SKM-1 treated with dmso at 0.1 percent for 144 hours (cell line): Measurements from ENCODE around the gene DDI1.

ENCODE experiments used
- DNase-seq: peaks from one replicate; lab custom pipeline; 2025; ENCODE audit not compliant: unreplicated experiment; lab: John Stamatoyannopoulos, UW

The DDI1 gene

DNA sequence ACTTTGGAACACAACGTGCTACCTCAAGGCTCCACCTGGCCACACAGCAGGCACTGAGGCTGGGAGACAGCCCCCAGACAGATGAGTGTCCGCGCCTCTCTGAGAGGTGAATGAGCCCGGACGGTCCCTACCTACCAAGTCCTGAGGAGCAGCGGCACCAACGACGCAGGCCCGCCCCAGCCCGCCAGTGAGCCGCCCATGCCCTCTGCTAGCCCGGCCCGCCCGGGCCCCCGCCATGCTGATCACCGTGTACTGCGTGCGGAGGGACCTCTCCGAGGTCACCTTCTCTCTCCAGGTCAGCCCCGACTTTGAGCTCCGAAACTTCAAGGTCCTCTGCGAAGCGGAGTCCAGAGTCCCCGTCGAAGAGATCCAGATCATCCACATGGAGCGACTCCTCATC is at the start of gene DDI1:
Gene DDI1, plus strand, starts transcription at position 53 of the 400 bp plus-strand sequence. Its CDS starts 183 bp downstream, at position 236.
- no peak for DNase-seq

- no peak for DNase-seq
These were observed 48.5 kb upstream of the DDI1 start for GRCh38 chr11:103987629-103988594.

DNA sequence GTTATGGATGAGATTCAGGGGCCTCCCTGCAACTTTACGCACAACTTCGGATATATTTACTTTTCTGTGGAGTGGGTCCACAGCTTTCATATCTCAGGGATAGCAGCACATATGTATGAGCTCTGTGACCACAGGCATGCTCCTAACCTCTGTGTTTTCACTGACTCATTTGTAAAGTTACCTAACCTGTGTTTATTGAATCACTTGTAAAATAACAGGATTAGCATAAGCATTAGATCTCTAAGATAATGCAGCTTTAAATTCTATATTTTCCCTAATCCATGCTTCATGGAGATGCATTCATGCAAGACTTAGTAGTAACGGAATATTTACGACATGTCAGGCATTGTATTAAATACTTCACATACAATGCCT is 47.9 kb upstream of the DDI1 start:
- DNase-seq = no peak

DNA sequence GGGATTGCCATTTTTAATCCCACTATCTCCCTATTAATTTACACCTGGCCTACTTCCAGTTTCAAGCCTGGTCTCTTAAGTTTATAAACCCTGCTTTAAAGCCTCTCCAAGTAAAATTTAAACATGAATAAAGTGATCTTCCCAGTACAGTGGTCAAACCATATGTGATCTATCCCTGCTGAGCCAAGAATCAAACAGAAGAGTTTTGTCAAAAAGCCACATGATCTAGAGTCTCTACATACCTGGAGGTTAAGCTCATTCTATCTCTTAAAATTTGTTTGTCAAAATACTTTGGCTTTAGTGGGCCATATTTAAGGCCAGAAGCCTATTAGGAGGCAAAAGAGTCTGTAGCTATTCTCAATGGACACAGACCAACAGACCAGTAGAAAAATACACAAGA is 42.9 kb upstream of the DDI1 start:
- no peak for DNase-seq

DNA sequence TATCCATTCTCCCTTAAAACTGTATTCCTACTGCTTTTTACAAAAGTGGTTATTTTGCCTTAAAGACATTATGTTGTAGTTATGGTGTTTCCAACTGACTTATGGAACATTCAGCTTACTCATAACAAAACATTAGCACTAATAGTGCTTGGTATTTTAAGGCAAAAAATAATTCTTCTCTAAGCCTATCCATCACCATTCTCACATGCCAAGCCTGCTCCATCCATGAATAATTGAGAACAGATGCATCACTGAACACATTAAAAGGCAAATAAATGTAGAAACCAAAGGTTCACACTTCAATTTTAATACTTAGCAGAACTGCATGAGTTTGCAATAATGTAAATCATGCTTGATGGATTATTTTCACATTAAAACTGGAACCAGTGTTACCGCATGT is 42.3 kb upstream of the DDI1 start:
- DNase-seq = no peak

DNA sequence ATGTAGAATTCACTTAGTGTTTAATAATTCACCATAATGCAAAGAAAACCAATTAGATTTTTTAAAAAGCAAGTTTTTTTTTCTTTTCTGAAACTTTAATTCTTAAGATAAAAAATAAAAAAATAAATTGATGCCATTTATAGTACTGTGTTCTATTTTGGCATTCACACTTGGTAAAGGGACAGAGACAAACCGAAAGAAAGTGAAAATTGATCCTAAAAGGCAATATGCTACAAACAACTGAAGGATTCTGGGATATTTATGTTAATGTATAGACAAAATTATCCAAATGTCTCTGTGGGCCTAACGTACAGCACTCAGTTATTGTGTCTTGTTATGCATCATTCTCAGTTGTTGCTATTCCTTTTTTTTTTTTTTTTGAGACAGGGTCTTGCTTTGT is 41.9 kb upstream of the DDI1 start:
- DNase-seq = no peak

- DNase-seq = no peak
These were observed 40.5 kb upstream of the DDI1 start for GRCh38 chr11:103995896-103996295.

GRCh38 chr11:103997082-103997481 is 39.4 kb upstream of the DDI1 start:
- DNase-seq = no peak

- no peak for DNase-seq
These were observed 37.5 kb upstream of the DDI1 start for GRCh38 chr11:103998826-103999508.

GRCh38 chr11:104000798-104001197 is 35.6 kb upstream of the DDI1 start:
- no peak for DNase-seq

- DNase-seq = no peak
These were observed 34.8 kb upstream of the DDI1 start for GRCh38 chr11:104001561-104002056.

DNA sequence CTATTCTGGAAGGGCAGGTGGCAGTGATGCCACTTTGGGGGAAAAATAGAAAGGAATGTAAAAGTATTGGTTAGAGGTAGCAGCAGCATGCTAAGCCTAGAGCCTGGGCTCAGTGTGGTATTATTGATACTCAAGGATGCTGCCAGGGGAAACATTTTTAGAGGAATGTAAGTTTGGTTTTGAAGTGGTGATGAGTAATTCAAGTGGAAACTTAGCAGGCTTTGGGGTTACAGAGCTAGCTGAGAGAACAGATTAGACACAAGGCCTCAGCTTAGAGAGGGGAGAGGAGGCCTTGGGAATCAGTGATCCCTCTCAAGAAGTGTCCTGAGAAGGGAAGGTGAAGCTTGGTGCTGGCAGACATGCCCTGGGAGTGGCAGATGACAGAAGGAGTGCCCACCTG is 32.9 kb upstream of the DDI1 start:
- DNase-seq = no peak

DNA sequence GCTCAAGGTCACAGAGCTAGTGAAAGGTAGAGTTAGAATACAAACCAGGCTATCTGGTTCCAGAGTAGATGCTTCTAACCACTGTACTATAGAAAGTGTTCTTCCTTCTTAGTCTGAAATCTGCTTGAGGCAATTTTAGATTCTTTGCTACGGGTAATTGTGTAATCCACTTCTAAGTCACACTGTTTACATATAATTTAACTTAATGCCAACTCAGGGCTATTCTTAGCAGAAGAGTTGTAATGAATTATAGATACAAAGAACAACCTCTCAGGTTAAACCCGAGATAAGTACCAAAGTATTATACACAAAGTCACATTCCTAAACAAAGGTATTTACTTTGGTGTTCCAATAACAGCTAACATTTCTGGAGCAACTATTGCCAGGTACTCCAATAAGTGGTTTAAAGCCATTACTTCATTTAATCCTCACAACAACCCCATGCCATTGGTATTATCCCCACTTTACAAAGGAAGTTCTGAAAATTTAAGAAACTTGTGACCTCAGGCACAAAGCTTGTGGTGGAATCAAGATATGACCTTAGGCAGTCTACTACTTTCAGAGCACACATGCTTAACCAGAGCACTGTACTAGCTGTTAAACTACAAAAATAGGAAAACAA is 31.1 kb upstream of the DDI1 start:
- DNase-seq = no peak

GRCh38 chr11:104009744-104010143 is 26.7 kb upstream of the DDI1 start:
- no peak for DNase-seq

DNA sequence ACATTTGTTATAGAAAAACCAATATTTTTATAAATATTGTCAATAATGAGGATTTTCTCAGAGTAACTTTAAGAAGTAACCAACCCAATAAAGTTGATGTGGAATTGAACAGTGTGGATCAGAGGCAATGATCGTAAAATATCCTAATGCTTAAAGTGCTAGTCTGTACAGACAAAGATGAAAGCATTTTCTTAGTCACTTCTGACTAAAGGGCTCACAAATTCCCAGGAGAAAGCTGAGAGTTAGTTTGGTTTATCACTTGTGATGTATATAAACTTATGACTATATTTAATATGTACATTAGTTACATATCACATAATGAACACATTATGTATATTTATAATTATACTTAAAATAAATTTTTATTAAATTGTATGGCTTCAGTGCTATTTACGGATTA is 25.4 kb upstream of the DDI1 start:
- no peak for DNase-seq

DNA sequence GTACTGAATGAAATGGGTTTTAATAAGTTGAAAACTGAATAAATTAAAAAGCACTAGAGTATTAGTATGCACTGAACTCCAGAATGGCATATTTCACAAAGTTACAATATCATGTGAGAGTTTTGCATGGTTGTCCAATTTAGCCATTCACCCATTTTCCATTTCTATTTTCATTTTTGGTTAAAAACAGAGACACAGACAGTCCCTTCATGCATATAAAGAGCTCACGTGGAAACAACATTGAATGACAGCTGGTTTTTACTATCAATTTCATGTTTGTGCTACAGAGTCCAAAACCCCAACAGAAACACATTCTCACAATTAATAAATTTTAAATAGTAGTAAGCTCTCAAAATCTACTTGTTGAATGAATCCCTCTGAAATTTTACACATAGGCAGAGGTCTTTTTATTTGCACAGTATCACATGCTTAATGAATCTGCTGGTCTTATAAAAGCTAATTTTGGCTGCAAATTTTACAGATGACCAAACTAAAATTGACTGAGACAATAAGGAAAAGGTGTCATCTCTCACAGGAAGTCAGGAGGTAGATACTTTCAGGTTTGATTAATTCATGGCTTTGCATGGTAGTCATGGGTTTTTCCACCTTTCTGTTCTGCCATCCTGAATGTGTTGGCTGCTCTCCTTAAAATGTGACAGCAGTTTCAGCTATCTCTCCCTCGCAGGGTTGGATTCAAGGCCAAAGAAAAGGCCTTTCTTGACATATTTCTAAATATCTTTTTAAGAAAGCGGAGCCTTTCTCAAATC is 20.6 kb upstream of the DDI1 start:
- no peak for DNase-seq

DNA sequence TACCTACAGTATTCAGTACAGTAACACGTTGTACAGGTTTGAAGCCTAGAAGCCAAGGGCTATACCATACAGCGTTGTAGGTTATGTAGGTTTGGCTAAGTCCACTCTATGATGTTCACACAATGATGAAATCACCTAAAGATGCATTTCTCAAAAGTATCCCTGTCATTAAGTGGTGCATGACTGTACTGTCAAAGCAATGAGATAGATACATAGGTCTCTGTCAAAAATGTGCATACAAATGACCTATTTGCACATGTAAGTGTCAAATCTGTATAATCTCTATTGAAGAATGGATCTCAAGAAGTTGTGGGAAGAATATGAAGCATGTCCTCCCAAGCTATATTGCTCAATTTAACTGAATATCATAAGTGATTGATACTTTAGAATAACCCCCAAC is 11.9 kb upstream of the DDI1 start:
- DNase-seq = no peak

GRCh38 chr11:104028476-104029263 is 7.8 kb upstream of the DDI1 start:
- no peak for DNase-seq

- DNase-seq = no peak
These were observed 3.3 kb upstream of the DDI1 start for GRCh38 chr11:104033134-104033533.

- no peak for DNase-seq
These were observed 2.9 kb upstream of the DDI1 start for GRCh38 chr11:104033561-104033960.
